HG02759 (cell line): ENCODE data around the gene PPIA.
"Not testable (repeated sequence)": the region's sequence is repeated elsewhere in the genome, so short reads cannot be mapped to it uniquely, and the experiment has no call there.

Experiments
- ATAC-seq: cut with Tn5 transposase; IDR thresholded peaks from one replicate; pipeline ENCODE4 v1.9.1; 2021; ENCODE audit warnings: mild to moderate bottlenecking, moderate library complexity; ENCODE audit not compliant: unreplicated experiment

Gene PPIA

GRCh38 chr7:44784364-44784763 lies 12.1 kb upstream of the PPIA start:
- ATAC-seq, result no peak

- not testable (repeated sequence) for ATAC-seq
Observed at GRCh38 chr7:44785218-44785617, 11.3 kb upstream of the PPIA start.

- no peak for ATAC-seq
Observed at GRCh38 chr7:44787041-44787440, 9.4 kb upstream of the PPIA start.

GRCh38 chr7:44787762-44788161 lies 8.7 kb upstream of the PPIA start:
- ATAC-seq, result no peak

- ATAC-seq, result no peak
Observed at GRCh38 chr7:44789990-44790389, 6.5 kb upstream of the PPIA start.

- no peak for ATAC-seq
Observed at GRCh38 chr7:44791278-44792219, 4.9 kb upstream of the PPIA start.

- ATAC-seq, result no peak
Observed at GRCh38 chr7:44793919-44794318, 2.6 kb upstream of the PPIA start.

GRCh38 chr7:44794331-44794730 lies 2.1 kb upstream of the PPIA start:
- no peak for ATAC-seq

GRCh38 chr7:44796034-44796503 lies 412 bp upstream of the PPIA start:
- no peak for ATAC-seq

GRCh38 chr7:44797329-44798258 lies 1.1 kb downstream of the PPIA start:
- peak; percentile 52 for ATAC-seq

- no peak for ATAC-seq
Observed at GRCh38 chr7:44798649-44799305, 2.3 kb downstream of the PPIA start.

GRCh38 chr7:44799939-44800338 lies 3.5 kb downstream of the PPIA start:
- ATAC-seq, result no peak

GRCh38 chr7:44801890-44802289 lies 5.4 kb downstream of the PPIA start:
- ATAC-seq, result no peak

GRCh38 chr7:44802418-44803025 lies 6.0 kb downstream of the PPIA start:
- no peak for ATAC-seq

- ATAC-seq, result not testable (repeated sequence)
Observed at GRCh38 chr7:44803828-44804519, 7.5 kb downstream of the PPIA start.

- no peak for ATAC-seq
Observed at GRCh38 chr7:44805950-44806349, 9.5 kb downstream of the PPIA start.

- no peak for ATAC-seq
Observed at GRCh38 chr7:44808914-44809393, 12.5 kb downstream of the PPIA start.

GRCh38 chr7:44811093-44811492 lies 14.6 kb downstream of the PPIA start:
- ATAC-seq, result no peak

- ATAC-seq, result no peak
Observed at GRCh38 chr7:44811571-44811970, 15.1 kb downstream of the PPIA start.

- no peak for ATAC-seq
Observed at GRCh38 chr7:44814919-44815318, 18.4 kb downstream of the PPIA start.
